ENCODE data around the gene MRFAP1L1. TPM values are rescaled to one million over a fixed set of nuclear protein-coding genes. Genes with fewer than 3 reads are reported as not detected.
A peak's percentile ranks its signal among the peaks of the same experiment; 100 is the strongest.
"Not testable (repeated sequence)": the region's sequence is repeated elsewhere in the genome, so short reads cannot be mapped to it uniquely, and the experiment has no call there.

The MRFAP1L1 gene
- total RNA-seq: 10 to 100 TPM; 41.4 to 42.5 TPM

GRCh38 chr4:6709230-6710114 lies at the start of gene MRFAP1L1:
Gene MRFAP1L1, minus strand, starts transcription at chr4:6709865. Its CDS starts 236 bp downstream, at chr4:6709629.
- Mint-ChIP-seq H3K27me3 (no peaks in the 10 kb centered on the region), H3K36me3 (peaks cover 42% of the 10 kb centered on the region), H3K27ac (peak within 1 kb of the TSS; percentile 93), H3K9me3 (peaks cover 6% of the 10 kb centered on the region), H3K4me3 (peak within 1 kb of the TSS; percentile 99), H3K4me1 (peaks cover 47% of the 10 kb centered on the region)
- DNase-seq: peak; percentile 97

- Mint-ChIP-seq H3K27me3 (no peaks in the 10 kb centered on the region), H3K4me3 (no peak overlapping the region), H3K27ac (no peak overlapping the region), H3K9me3 (no peaks in the 10 kb centered on the region), H3K4me1 (peaks cover 5% of the 10 kb centered on the region), H3K36me3 (no peaks in the 10 kb centered on the region)
- DNase-seq: no peak
These were observed 49.1 kb upstream of the MRFAP1L1 start for GRCh38 chr4:6758728-6759127.

DNA sequence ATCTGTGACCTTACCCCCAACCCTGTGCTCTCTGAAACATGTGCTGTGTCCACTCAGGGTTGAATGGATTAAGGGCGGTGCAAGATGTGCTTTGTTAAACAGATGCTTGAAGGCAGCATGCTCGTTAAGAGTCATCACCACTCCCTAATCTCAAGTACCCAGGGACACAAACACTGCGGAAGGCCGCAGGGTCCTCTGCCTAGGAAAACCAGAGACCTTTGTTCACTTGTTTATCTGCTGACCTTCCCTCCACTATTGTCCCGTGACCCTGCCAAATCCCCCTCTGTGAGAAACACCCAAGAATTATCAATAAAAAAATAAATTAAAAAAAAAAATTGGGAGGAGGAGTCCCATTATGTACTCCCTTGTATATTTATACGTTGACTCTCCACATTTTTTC lies 46.7 kb upstream of the MRFAP1L1 start:
- not testable (repeated sequence) for H3K36me3 Mint-ChIP-seq, H3K9me3 Mint-ChIP-seq, H3K4me3 Mint-ChIP-seq, H3K27me3 Mint-ChIP-seq, DNase-seq, H3K27ac Mint-ChIP-seq, H3K4me1 Mint-ChIP-seq

GRCh38 chr4:6755088-6755753 lies 45.6 kb upstream of the MRFAP1L1 start:
- Mint-ChIP-seq H3K4me1 (peaks cover 9% of the 10 kb centered on the region), H3K27me3 (no peaks in the 10 kb centered on the region), H3K9me3 (no peaks in the 10 kb centered on the region), H3K36me3 (no peaks in the 10 kb centered on the region), H3K4me3 (no peak overlapping the region), H3K27ac (no peak overlapping the region)
- DNase-seq: no peak

- no peak for DNase-seq
- Mint-ChIP-seq H3K4me1 (peaks cover 9% of the 10 kb centered on the region), H3K4me3 (no peak overlapping the region), H3K27me3 (no peaks in the 10 kb centered on the region), H3K9me3 (no peaks in the 10 kb centered on the region), H3K27ac (no peak overlapping the region), H3K36me3 (no peaks in the 10 kb centered on the region)
These were observed 44.9 kb upstream of the MRFAP1L1 start for GRCh38 chr4:6754481-6755087.

DNA sequence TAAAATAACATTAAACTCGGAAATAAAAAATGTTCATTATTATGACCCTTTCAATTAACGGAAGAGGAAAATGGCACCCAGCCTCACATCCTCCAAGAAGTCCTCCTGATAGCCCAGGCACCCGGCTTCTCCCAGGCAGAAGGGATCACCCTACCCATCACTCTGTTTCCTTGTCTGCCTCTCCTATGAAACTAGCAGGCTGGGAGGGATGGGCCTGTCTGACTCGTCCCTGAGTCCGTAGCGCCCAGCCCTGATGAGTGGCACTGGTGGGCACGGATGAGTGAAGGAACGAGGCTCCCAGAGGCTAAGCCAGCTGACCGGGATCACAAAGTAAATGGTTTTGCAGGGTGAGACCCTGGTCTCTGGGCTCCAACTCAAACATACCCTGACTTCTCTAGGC lies 44.2 kb upstream of the MRFAP1L1 start:
- Mint-ChIP-seq H3K9me3 (no peaks in the 10 kb centered on the region), H3K4me1 (peaks cover 9% of the 10 kb centered on the region), H3K36me3 (no peaks in the 10 kb centered on the region), H3K4me3 (no peak overlapping the region), H3K27me3 (no peaks in the 10 kb centered on the region), H3K27ac (no peak overlapping the region)
- no peak for DNase-seq

GRCh38 chr4:6753103-6753560 lies 43.5 kb upstream of the MRFAP1L1 start:
- Mint-ChIP-seq H3K9me3 (no peaks in the 10 kb centered on the region), H3K4me3 (no peak overlapping the region), H3K27ac (no peak overlapping the region), H3K36me3 (no peaks in the 10 kb centered on the region), H3K4me1 (peaks cover 9% of the 10 kb centered on the region), H3K27me3 (no peaks in the 10 kb centered on the region)
- DNase-seq: no peak

DNA sequence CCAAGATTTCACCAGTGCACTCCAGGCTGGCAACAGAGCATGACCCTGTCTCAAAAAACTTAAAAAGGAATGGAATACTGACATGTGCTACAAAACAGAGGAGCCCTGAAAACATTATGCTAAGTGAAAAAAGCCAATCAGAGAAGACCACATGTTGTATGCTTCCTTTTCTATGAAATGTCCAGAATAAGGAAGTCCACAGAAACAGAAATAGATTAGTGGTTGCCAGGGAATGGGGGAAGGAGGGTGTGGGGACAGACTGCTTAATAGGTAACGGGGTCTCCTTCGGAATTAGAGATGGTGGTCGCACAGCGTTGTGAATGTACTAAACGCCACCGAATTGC lies 42.8 kb upstream of the MRFAP1L1 start:
- no peaks in the 10 kb centered on the region for H3K27me3 Mint-ChIP-seq
- H3K4me1 Mint-ChIP-seq: peaks cover 9% of the 10 kb centered on the region
- no peak for DNase-seq
- no peak overlapping the region for H3K27ac Mint-ChIP-seq
- no peaks in the 10 kb centered on the region for H3K36me3 Mint-ChIP-seq
- H3K9me3 Mint-ChIP-seq: no peaks in the 10 kb centered on the region
- no peak overlapping the region for H3K4me3 Mint-ChIP-seq

- Mint-ChIP-seq H3K36me3 (no peaks in the 10 kb centered on the region), H3K27me3 (no peaks in the 10 kb centered on the region), H3K27ac (peak overlapping the region; percentile 54), H3K9me3 (no peaks in the 10 kb centered on the region), H3K4me3 (peak overlapping the region; percentile 33), H3K4me1 (peaks cover 9% of the 10 kb centered on the region)
- DNase-seq: no peak
These were observed 42.2 kb upstream of the MRFAP1L1 start for GRCh38 chr4:6751611-6752485.

GRCh38 chr4:6750286-6751221 lies 40.9 kb upstream of the MRFAP1L1 start:
- Mint-ChIP-seq H3K4me1 (peaks cover 9% of the 10 kb centered on the region), H3K9me3 (no peaks in the 10 kb centered on the region), H3K4me3 (peak overlapping the region; percentile 25), H3K27me3 (no peaks in the 10 kb centered on the region), H3K27ac (no peak overlapping the region), H3K36me3 (no peaks in the 10 kb centered on the region)
- DNase-seq: no peak

DNA sequence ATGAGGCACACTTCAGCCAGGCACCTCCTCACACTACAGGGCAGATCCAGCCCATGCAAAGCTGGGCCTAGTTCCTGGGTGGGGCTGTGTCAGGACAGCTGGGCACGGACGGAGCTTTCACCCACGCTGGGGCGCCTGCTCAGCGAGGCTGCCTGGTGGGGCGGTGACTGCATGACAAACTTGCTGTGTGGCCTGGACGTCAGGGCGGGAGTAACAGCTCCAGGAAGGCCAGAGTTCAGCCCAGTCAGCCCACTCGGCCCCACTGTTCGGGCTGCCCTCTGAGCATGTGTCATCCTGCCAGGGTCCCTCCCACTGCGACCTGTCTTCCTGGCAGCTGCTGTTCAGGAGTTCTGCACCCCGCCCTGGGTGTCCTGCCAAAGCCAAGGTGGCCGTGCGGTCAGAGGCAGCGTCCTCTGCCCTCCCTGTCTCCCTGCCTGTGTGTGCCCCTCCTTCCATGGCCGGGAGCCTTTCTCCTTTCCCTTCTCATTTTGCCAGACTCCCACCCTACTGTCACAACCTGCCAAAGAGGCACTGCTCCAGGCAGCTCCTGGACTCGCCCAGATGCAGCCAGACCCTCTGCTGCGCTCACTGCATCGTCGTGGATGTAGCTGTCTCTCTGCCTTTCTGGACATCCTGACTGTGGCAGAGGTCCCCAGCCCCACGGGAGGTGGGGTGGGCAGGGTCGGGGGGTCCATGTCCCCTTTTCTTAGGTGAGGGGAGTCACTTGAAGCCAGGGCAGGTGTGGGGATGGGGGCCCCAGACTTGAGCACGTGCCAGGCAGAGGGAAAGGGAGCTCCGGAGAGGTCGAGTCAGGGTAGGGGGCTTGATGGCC lies 39.9 kb upstream of the MRFAP1L1 start:
- DNase-seq: no peak
- peaks cover 4% of the 10 kb centered on the region for H3K27me3 Mint-ChIP-seq
- no peak overlapping the region for H3K27ac Mint-ChIP-seq
- H3K36me3 Mint-ChIP-seq: no peaks in the 10 kb centered on the region
- no peak overlapping the region for H3K4me3 Mint-ChIP-seq
- H3K4me1 Mint-ChIP-seq: peaks cover 9% of the 10 kb centered on the region
- H3K9me3 Mint-ChIP-seq: no peaks in the 10 kb centered on the region

GRCh38 chr4:6748286-6748685 lies 38.6 kb upstream of the MRFAP1L1 start:
- Mint-ChIP-seq H3K27me3 (peaks cover 4% of the 10 kb centered on the region), H3K4me3 (no peak overlapping the region), H3K4me1 (peaks cover 9% of the 10 kb centered on the region), H3K36me3 (peaks cover 1% of the 10 kb centered on the region), H3K27ac (no peak overlapping the region), H3K9me3 (no peaks in the 10 kb centered on the region)
- no peak for DNase-seq
